IMR-90 (cell line): ENCODE data around the gene RPUSD1. TPM values are rescaled to one million over a fixed set of nuclear protein-coding genes. Genes with fewer than 3 reads are reported as not detected.

Experiments used
- ATAC-seq: fragments of 200-7000 bp; cut with Tn5 transposase; 2 replicates; pipeline ENCODE4 v1.9.1; 2020; ENCODE audit warnings: low read depth, mild to moderate bottlenecking, moderate library complexity
- BruUV-seq: library from RNA; stranded (reverse); fragments of 400-500 nt; replicated peaks from 2 replicates; lab custom pipeline; 2021; lab: Mats Ljungman, UMichigan
- CTCF ChIA-PET: fragments of 300-600 bp; formaldehyde crosslinking; extraction: SDS; loops from one replicate; lab custom pipeline; 2021; ENCODE audit warnings: antibody characterized with exemption; lab: Yijun Ruan, JAX
- POLR2A ChIA-PET: fragments of 300-600 bp; sonication (Branson Sonifier 250); formaldehyde crosslinking; loops from one replicate; lab custom pipeline; 2022; ENCODE audit warnings: antibody characterized with exemption; ENCODE audit not compliant: unreplicated experiment; lab: Charles Lee
- DNase-seq: peaks from one replicate; pipeline ENCODE4 v3.0.0; 2013
- H2AFZ ChIP-seq: replicated peaks from 2 replicates; pipeline ENCODE3; 2013; ENCODE audit warnings: low read length, mild to moderate bottlenecking; ENCODE audit not compliant: poor library complexity
- H2AK5ac ChIP-seq: 2 replicates; pipeline ENCODE4 v1.6.1; 2013; ENCODE audit warnings: low read depth, low read length, inconsistent platforms
- H2AK9ac ChIP-seq: replicated peaks from 2 replicates; pipeline ENCODE3; 2013; ENCODE audit warnings: mild to moderate bottlenecking, low read depth, low read length, moderate library complexity; ENCODE audit not compliant: poor library complexity
- H2BK120ac ChIP-seq: 2 replicates; pipeline ENCODE4 v1.6.1; 2013; ENCODE audit warnings: low read depth, low read length, inconsistent platforms
- H2BK15ac ChIP-seq: 3 replicates; pipeline ENCODE4 v1.6.1; 2013; ENCODE audit warnings: low read depth, low read length, inconsistent platforms
- H2BK20ac ChIP-seq: 2 replicates; pipeline ENCODE4 v1.6.1; 2013; ENCODE audit warnings: low read depth, mild to moderate bottlenecking, inconsistent platforms, low read length, moderate library complexity
- H2BK5ac ChIP-seq: 2 replicates; pipeline ENCODE4 v1.6.1; 2013; ENCODE audit warnings: mild to moderate bottlenecking, low read depth, low read length, inconsistent platforms; ENCODE audit not compliant: poor library complexity, severe bottlenecking
- H3K14ac ChIP-seq: replicated peaks from 2 replicates; pipeline ENCODE4 v1.6.1; 2013; ENCODE audit warnings: low read depth, low read length, inconsistent platforms
- H3K18ac ChIP-seq: 2 replicates; pipeline ENCODE4 v1.6.1; 2013; ENCODE audit warnings: low read depth, low read length, control low read depth
- H3K23ac ChIP-seq: 2 replicates; pipeline ENCODE4 v1.6.1; 2013; ENCODE audit warnings: low read depth, low read length, inconsistent platforms
- H3K27ac ChIP-seq: 2 replicates; pipeline ENCODE4 v1.5.1; 2013; ENCODE audit warnings: mild to moderate bottlenecking, control low read depth, low read length; ENCODE audit not compliant: insufficient read depth
- H3K27me3 ChIP-seq: 2 replicates; pipeline ENCODE4 v1.6.1; 2013; ENCODE audit warnings: low read length; ENCODE audit not compliant: control insufficient read depth, insufficient read depth
- H3K36me3 ChIP-seq: 2 replicates; pipeline ENCODE4 v1.6.1; 2013; ENCODE audit warnings: low read length, mixed read lengths; ENCODE audit not compliant: control insufficient read depth, insufficient read depth
- H3K4ac ChIP-seq: 2 replicates; pipeline ENCODE4 v1.6.1; 2013; ENCODE audit warnings: low read depth, low read length, inconsistent platforms
- H3K4me1 ChIP-seq: 2 replicates; pipeline ENCODE4 v1.6.1; 2013; ENCODE audit warnings: low read length, mixed read lengths; ENCODE audit not compliant: control insufficient read depth, insufficient read depth
- H3K4me2 ChIP-seq: 2 replicates; pipeline ENCODE4 v1.6.1; 2013; ENCODE audit warnings: low read depth, mild to moderate bottlenecking, control low read depth, low read length, moderate library complexity
- H3K4me3 ChIP-seq: 2 replicates; pipeline ENCODE4 v1.5.1; 2013; ENCODE audit warnings: low read depth, mild to moderate bottlenecking, control low read depth, low read length, moderate library complexity; ENCODE audit not compliant: insufficient read depth
- H3K56ac ChIP-seq: 2 replicates; pipeline ENCODE4 v1.6.1; 2013; ENCODE audit warnings: low read length, inconsistent platforms; ENCODE audit not compliant: insufficient read depth; ENCODE audit errors: extremely low read depth
- H3K79me1 ChIP-seq, 2 experiments: 2 replicates each; pipeline ENCODE4 v1.6.1; 2013; ENCODE audit warnings: low read length in 2 of 2, inconsistent platforms in 1 of 2, low read depth in 1 of 2
- H3K9ac ChIP-seq: 2 replicates; pipeline ENCODE4 v1.6.1; 2013; ENCODE audit warnings: low read depth, low read length, control low read depth
- H3K9me1 ChIP-seq: 2 replicates; pipeline ENCODE4 v1.6.1; 2013; ENCODE audit warnings: low read length, inconsistent platforms; ENCODE audit not compliant: insufficient read depth
- H3K9me3 ChIP-seq: 2 replicates; pipeline ENCODE4 v1.6.1; 2013; ENCODE audit warnings: low read length; ENCODE audit not compliant: control insufficient read depth, insufficient read depth
- H4K20me1 ChIP-seq: 2 replicates; pipeline ENCODE4 v1.6.1; 2013; ENCODE audit warnings: low read length, inconsistent platforms; ENCODE audit not compliant: insufficient read depth
- H4K5ac ChIP-seq: 2 replicates; pipeline ENCODE4 v1.6.1; 2013; ENCODE audit warnings: mild to moderate bottlenecking, low read depth, low read length, control low read depth
- H4K8ac ChIP-seq, 2 experiments: 2 replicates each; pipeline ENCODE4 v1.6.1; 2013; ENCODE audit warnings: low read depth in 2 of 2, low read length in 2 of 2, control low read depth in 1 of 2, inconsistent platforms in 1 of 2
- H4K91ac ChIP-seq: 2 replicates; pipeline ENCODE4 v1.6.1; 2013; ENCODE audit warnings: low read depth, low read length, inconsistent platforms; ENCODE audit not compliant: insufficient read depth
- BHLHE40 ChIP-seq: fragments of 150-350 bp; IDR thresholded peaks from 2 replicates; pipeline ENCODE4 v1.6.1; 2016; ENCODE audit warnings: mild to moderate bottlenecking, low read depth, low read length
- CEBPB ChIP-seq: IDR thresholded peaks from 2 replicates; pipeline ENCODE4 v1.6.1; 2012; ENCODE audit warnings: low read depth, low read length, improper control_type of control experiment
- CHD1 ChIP-seq: IDR thresholded peaks from 2 replicates; pipeline ENCODE4 v1.6.1; 2012; ENCODE audit warnings: low read depth, low read length, improper control_type of control experiment
- CTCF ChIP-seq: conservative IDR thresholded peaks from 2 replicates; pipeline ENCODE4 v1.5.1; 2012; ENCODE audit warnings: mild to moderate bottlenecking, low read depth, low read length, improper control_type of control experiment
- ELK1 ChIP-seq: fragments of 150-350 bp; IDR thresholded peaks from 2 replicates; pipeline ENCODE4 v1.6.1; 2016; ENCODE audit warnings: low read depth, mild to moderate bottlenecking, low read length, moderate library complexity, borderline replicate concordance
- FOS ChIP-seq: fragments of 150-350 bp; IDR thresholded peaks from 2 replicates; pipeline ENCODE4 v1.6.1; 2016; ENCODE audit warnings: low read depth, low read length
- MAFK ChIP-seq: IDR thresholded peaks from 2 replicates; pipeline ENCODE4 v1.6.1; 2012; ENCODE audit warnings: low read depth, low read length, improper control_type of control experiment
- MAZ ChIP-seq: IDR thresholded peaks from 2 replicates; pipeline ENCODE4 v1.6.1; 2012; ENCODE audit warnings: low read depth, mild to moderate bottlenecking, low read length, improper control_type of control experiment, moderate library complexity, borderline replicate concordance
- MXI1 ChIP-seq: IDR thresholded peaks from 2 replicates; pipeline ENCODE4 v1.6.1; 2012; ENCODE audit warnings: low read depth, mild to moderate bottlenecking, low read length, moderate library complexity, borderline replicate concordance
- NFE2L2 ChIP-seq: fragments of 150-350 bp; IDR thresholded peaks from 2 replicates; pipeline ENCODE4 v1.6.1; 2016; ENCODE audit warnings: low read depth, mild to moderate bottlenecking, low read length
- POLR2A ChIP-seq: IDR thresholded peaks from 2 replicates; pipeline ENCODE4 v1.6.1; 2012; ENCODE audit warnings: mild to moderate bottlenecking, low read depth, low read length
- RAD21 ChIP-seq: IDR thresholded peaks from 2 replicates; pipeline ENCODE4 v1.6.1; 2012; ENCODE audit warnings: low read length, improper control_type of control experiment
- RCOR1 ChIP-seq: IDR thresholded peaks from 2 replicates; pipeline ENCODE4 v1.6.1; 2012; ENCODE audit warnings: mild to moderate bottlenecking, low read length, improper control_type of control experiment; ENCODE audit not compliant: insufficient replicate concordance
- RFX5 ChIP-seq: IDR thresholded peaks from 2 replicates; pipeline ENCODE4 v1.8.0; 2012; ENCODE audit warnings: low read depth, mild to moderate bottlenecking, low read length, moderate library complexity
- SMC3 ChIP-seq: fragments of 150-350 bp; IDR thresholded peaks from 2 replicates; pipeline ENCODE4 v1.6.1; 2016; ENCODE audit warnings: low read depth, mild to moderate bottlenecking, antibody characterized with exemption, low read length, moderate library complexity
- WGBS, 2 experiments: methylation state at CpG; one replicate each; pipeline versions ENCODE4 v1.1.5 to v1.1.7; 2013; ENCODE audit warnings: missing lambda C conversion rate in 2 of 2; ENCODE audit not compliant: insufficient read length in 1 of 2; ENCODE audit errors: extremely low coverage in 2 of 2; 5-methylcytosine and 5-hydroxymethylcytosine counted together
- dilution Hi-C: fragments of 300-500 bp; cut with HindIII; formaldehyde crosslinking; loops from one replicate; pipeline ENCODE4 v1.14.3; 2018; ENCODE audit warnings: low sequenced_read_pairs; ENCODE audit not compliant: unreplicated experiment
- in situ Hi-C: fragments of 300-500 bp; cut with MboI; formaldehyde crosslinking; loops from 3 replicates; pipeline ENCODE4 v1.14.3; 2019; ENCODE audit warnings: low sequenced_read_pairs, inconsistent platforms, mixed read lengths
- intact Hi-C: fragments of 100-400 bp; cut with micrococcal nuclease; formaldehyde crosslinking; loops from 2 replicates; pipeline ENCODE4 v1.10.0; 2022
- polyA plus RNA-seq, 3 experiments: library from polyadenylated mRNA; depleted of rRNA; stranded (reverse); fragments of >200 nt; gene quantifications; 2 replicates each; pipeline ENCODE4 v1.2.3, GENCODE V29; 2012; ENCODE audit warnings: low replicate concordance in 1 of 3
- total RNA-seq: library from RNA; depleted of rRNA; stranded (reverse); fragments of >200 nt; gene quantifications from 2 replicates; pipeline ENCODE4 v1.2.3, GENCODE V29; 2012
- TF ChIP-seq, protein P1 (sequence below): fragments of 150-350 bp; IDR thresholded peaks from 2 replicates; pipeline ENCODE4 v1.6.1; 2017; ENCODE audit warnings: mild to moderate bottlenecking, antibody characterized with exemption, low read length, low read depth

The RPUSD1 gene
- total and polyA plus RNA-seq, 2 of the 4 experiments (the other 2 are of a cell fraction) = 13.1 to 32.3 TPM

- H3K56ac ChIP-seq = no peak overlapping the region
- 74% methylated on average over 6 of the region's 7 CpGs; no CpG with 5 or more reads in 1 of the 2 experiments for WGBS, 2 experiments
- no peak overlapping the region for H3K23ac ChIP-seq
- H4K8ac ChIP-seq = no peak overlapping the region
- DNase-seq = no peak
- H4K20me1 ChIP-seq = no peaks in the 10 kb centered on the region
- TF ChIP-seq RCOR1 (no peak), CEBPB (no peak), NFE2L2 (no peak), CHD1 (no peak), SMC3 (no peak), POLR2A (no peak), MXI1 (no peak), ELK1 (no peak), CTCF (no peak), RAD21 (no peak), MAFK (no peak), BHLHE40 (no peak), FOS (no peak), RFX5 (no peak), MAZ (no peak)
- TF ChIP-seq, protein P1, sequence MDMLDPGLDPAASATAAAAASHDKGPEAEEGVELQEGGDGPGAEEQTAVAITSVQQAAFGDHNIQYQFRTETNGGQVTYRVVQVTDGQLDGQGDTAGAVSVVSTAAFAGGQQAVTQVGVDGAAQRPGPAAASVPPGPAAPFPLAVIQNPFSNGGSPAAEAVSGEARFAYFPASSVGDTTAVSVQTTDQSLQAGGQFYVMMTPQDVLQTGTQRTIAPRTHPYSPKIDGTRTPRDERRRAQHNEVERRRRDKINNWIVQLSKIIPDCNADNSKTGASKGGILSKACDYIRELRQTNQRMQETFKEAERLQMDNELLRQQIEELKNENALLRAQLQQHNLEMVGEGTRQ = no peak
- ChIA-PET POLR2A (no interaction called here), CTCF (no interaction called here)
- no peak overlapping the region for H3K14ac ChIP-seq
- no peak overlapping the region for H2BK15ac ChIP-seq
- no peaks in the 10 kb centered on the region for H3K9me1 ChIP-seq
- H3K4me2 ChIP-seq = no peak overlapping the region
- H3K9me3 ChIP-seq = no peaks in the 10 kb centered on the region
- no peak overlapping the region for H4K5ac ChIP-seq
- no peak for ATAC-seq
- in situ Hi-C loops (loop anchor here (25.0 kb wide), 1 partner anchor 410 kb away; no protein-coding TSS in a partner anchor), intact Hi-C loops (no loop called here), dilution Hi-C loops (no loop called here)
- H2AK5ac ChIP-seq = no peak overlapping the region
- no peak overlapping the region for H4K91ac ChIP-seq
- H2BK5ac ChIP-seq = no peak overlapping the region
- H3K79me1 ChIP-seq = peaks cover 0 to 4% of the 10 kb centered on the region in 2 experiments; a peak in 2 of 4 replicates
- no peak overlapping the region for H2BK120ac ChIP-seq
- H3K4me3 ChIP-seq = no peak overlapping the region
- no peak overlapping the region for H3K4ac ChIP-seq
- H3K27me3 ChIP-seq = peaks cover 20% of the 10 kb centered on the region
- H3K36me3 ChIP-seq = peaks cover 1% of the 10 kb centered on the region; the same call in 1 of the 2 replicates
- no peak overlapping the region for H3K18ac ChIP-seq
- no peak overlapping the region for H3K9ac ChIP-seq
- no TSS peak for BruUV-seq
- no peak overlapping the region for H2AK9ac ChIP-seq
- H2AFZ ChIP-seq = no peak overlapping the region
- no peaks in the 10 kb centered on the region for H3K4me1 ChIP-seq
- H2BK20ac ChIP-seq = no peak overlapping the region
- H3K27ac ChIP-seq = no peak overlapping the region
These were observed 14.3 kb upstream of the RPUSD1 start for GRCh38 chr16:802461-802860.
